Activated T-cell treated with anti-CD3 and anti-CD28 coated beads for 4 hours (primary cell): Measurements from ENCODE around the gene MORF4L1.
"Not testable (repeated sequence)": the region's sequence is repeated elsewhere in the genome, so short reads cannot be mapped to it uniquely, and the experiment has no call there.

Source experiments
- DNase-seq: peaks from one replicate; pipeline ENCODE4 v3.0.0-alpha.2; 2020

Gene MORF4L1

DNA sequence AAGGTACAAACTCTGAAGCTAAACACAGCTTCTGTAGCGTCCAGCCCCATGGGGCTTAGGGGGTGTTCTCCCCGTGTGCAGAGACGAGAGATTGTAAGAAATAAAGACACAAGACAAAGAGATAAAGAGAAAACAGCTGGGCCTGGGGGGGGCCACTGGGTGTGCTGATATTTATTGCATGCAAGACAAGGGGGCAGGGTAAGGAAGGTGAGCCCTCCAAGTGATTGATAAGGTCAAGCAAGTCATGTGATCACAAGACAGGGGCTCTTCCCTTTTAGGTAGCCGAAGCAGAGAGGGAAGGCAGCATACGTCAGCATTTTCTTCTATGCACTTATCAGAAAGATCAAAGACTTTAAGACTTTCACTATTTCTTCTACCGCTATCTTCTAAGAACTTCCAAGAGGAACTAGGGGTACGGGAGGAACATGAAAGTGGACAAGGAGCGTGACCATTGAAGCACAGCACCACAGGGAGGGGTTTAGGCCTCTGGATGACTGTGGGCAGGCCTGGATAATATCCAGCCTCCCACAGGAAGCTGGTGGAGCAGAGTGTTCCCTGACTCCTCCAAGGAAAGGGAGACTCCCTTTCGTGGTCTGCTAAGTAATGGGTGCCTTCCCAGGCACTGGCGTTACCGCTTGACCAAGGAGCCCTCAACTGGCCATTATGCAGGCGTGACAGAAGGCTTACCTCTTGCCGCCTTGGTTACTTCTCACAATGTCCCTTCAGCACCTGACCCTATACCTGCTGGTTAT is 29.8 kb downstream of the MORF4L1 start:
- not testable (repeated sequence) for DNase-seq

DNA sequence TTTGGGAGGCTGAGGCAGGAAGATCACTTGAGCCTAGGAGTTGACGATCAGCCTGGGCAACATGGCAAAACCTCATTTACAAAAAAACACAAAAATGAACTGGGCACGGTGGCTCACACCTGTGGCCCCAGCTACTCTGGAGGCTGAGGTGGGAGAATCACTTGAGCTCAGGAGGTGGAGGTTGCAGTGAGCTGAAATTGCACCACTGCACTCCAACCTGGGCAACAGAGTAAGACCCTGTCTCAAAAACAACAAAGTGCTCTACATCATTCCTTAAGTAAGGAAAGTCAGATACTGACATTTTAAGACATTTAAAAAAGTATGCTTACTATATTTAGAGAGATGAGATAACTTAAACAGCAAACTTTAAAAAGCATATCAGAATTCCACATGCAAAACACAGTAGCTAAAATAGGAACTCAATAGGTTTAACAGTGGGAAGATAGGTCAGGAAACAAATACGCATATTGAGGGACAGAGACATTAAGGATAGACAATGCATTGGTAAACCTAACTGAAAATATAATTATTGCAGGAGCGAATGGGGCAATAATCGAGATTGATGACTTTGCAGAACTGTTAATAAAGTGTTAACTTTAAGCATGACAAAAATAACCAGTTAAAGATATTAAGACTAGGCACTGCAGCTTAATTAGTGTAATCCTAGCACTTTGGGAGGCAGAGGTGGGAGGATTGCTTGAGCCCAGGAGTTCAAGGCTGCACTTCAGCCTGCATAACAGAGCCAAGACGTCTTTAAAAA is 32.1 kb downstream of the MORF4L1 start:
- no peak for DNase-seq

DNA sequence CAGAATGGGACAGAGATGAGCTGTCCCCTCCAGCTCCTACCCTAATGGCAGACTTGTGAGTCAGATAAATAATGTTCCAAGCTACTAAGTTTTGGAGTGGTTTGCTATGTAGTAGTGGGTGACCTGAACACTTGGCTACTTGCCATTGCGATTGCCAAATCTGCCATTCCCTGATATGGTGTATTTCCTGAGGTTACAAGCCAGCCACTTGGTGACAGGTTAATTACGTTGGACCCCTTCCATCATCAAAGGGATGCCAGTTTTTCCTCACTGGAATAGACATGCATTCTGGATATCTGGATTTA is 33.6 kb downstream of the MORF4L1 start:
- DNase-seq = no peak

DNA sequence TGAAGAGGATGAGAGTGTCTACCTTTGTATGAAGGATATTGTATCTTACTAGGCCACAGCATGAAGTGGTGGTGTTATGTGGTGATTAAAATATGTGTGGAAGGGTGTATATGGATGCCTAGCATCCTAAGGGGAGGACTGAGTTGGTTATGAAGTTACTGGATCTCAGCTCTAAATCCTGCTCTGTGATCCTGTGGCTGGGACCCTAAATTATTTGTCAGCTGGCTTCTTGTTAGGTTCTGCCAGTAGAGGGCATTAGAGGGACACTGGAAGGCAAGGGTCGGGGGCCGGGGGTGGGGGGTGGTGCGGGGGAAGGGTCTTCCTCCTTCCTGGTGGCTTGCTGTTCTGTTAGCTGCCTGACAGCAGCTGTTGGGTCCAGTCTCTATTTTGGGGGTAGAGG is 34.9 kb downstream of the MORF4L1 start:
- DNase-seq = no peak

DNA sequence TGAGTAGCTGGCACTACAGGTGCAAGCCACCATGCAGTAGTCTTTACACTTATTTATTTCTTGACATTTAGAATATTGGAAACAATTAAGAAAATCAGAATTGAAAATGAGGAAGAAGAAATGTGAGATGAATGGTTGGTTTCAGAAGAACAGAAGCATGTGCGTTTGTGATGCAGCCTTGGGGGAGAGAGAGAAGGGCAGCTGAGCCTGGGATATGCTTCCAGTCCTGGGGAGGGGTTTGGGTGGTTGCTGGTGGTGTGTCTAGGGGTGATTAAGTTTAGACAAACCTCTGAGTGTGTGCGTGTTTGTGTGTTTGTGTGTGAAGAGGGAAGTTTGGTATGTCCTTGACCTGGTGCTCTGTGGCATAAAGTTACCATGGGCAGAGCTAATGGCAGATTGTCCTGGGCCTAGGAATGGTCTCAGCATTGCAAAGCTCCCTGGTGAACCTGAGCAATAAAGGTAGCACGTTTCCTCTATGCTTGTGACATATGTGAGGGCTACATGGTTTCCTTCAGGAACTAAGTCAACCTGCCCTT is 36.5 kb downstream of the MORF4L1 start:
- DNase-seq = no peak

DNA sequence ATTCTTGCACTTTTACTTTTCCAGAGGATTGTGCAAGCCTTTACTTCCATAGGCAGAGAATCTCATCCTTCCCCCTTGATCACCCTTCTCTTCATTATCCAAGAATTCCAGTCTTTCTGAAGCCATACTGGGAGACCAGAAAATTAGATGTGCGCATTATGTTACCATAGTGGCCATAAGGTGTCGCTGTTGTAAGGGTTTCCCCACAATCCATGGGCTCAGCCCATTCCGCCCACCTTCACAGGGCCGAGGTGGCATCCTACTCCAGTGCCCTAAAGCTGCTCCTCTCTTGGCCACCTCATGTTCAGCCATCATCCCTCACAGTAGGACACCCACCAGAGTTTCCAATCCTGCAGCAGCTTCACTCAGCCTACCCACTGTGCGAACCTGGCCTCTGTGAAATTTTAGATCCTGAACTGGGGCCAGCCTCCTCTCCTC is 37.1 kb downstream of the MORF4L1 start:
- DNase-seq = no peak

DNA sequence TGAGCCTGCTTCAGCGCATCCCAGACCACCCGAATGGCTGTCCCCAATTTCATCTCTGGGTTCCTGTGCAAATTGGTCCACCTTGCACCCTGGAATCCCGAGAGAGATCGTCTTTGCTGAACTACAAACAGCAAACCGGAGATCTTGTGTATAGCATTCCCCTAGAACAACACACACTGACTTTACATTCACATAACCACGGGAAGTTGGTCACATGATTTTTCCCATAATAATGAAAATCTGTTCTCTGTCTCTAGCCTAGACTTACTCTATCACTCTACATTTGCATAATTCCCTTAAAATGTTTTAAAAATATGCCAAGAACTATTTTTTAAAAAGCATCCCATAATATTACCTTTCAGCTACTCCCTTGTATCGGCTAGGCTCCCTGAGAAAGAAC is 37.6 kb downstream of the MORF4L1 start:
- DNase-seq = no peak

DNA sequence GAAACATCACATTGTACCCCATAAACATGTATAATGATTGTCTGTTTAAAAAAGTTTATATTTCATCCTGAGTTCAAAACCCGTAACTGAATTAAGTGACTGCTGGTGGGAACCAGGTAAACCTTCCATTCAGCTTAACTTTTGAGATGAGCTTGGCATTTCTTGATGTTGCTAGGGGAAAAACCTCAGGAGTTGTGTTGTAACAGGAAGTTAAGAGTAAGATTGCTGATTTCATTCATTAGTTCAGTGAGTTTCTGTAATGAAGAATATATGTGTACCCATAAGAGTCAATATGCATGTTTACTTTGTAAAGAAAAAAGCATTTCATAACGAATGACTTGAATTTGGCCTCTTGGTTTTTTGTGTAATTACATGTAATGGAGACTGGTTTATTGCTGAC is 39.6 kb downstream of the MORF4L1 start:
- no peak for DNase-seq

DNA sequence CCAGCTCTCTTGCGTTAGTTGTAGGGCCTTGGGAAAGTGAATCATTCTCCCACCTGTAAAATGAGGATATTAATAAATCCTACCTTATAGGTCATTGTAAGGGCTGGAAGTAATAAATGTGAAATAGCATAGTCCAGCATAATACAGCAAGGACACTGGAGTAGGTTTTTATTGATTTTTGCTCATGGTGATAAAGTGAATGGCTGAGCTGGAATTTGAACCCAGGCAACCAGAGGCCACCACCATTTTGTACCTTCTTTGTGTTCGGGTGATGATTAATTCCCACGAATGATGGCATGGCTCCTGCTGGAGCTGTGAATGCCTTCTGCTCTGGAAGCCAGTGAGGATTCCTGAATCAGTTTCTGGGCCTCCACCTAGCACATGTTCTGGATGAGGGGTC is 40.3 kb downstream of the MORF4L1 start:
- no peak for DNase-seq

DNA sequence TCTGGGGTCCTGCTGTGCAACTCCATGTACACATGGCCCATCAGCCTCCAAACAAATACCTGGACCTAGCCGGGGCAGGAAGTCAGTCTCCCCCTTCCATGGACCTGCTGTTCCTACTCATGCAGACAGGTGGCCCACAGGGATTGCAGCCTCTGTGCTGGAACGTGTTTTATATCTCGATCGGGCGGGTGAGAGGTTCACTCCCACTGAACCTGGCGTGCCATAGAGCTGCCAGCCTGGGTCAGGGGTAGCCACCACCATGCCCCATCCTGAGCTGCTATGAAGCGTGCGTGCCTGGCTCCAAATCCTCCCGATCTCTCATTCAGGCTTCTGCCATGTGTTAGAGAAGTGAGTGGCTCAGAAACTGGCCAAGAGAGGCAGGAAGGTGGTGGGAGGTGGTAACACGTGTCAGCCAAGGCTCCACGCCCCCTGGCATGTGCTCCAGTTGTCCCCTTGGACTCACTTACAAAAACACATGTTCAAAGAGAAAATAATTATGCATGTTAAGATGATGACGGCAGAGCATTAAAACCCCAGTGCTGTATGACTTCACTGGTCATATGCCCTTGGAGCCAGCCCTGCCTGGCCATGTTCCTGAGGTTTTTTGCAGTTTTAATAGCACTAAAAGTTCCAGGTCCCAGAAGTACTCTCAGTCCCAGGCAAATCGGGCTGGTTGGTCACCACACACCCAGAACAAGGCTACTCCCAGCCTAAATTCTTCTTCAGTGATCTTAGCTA is 41.5 kb downstream of the MORF4L1 start:
- no peak for DNase-seq

DNA sequence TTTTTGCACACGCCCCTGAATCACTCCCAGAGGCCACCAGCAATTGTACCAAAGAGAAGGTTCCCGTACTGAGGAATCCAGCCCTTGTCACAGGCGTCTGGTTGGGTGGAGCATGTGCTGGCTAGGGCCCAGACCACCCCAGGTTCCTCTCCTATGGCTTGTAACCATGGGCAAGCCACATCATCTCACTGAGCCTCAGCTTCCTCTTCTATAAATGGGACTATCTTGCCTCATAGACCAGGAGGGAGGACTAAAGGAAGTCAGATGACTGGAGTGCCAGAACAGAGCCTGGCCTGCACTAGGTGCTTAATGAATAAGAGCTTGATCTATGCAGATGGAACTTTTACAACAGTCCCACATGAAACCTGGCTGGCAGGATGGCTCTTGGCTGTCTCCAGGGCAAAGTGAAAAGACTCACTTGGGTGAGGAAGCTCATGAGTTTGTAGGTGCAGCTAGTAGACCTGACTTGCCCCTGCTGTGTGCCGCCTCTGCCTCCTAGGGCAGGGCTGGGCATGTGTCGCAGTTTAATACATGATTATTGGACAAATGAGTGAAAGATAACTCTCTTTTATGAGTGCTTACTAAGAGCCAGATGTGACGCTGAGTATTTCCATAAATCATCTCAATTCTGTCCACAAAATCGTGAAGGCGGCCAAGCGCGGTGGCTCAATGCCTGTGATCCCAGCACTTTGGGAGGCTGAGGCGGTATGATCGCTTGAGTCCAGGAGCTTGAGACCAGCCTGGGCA is 42.8 kb downstream of the MORF4L1 start:
- DNase-seq = no peak

DNA sequence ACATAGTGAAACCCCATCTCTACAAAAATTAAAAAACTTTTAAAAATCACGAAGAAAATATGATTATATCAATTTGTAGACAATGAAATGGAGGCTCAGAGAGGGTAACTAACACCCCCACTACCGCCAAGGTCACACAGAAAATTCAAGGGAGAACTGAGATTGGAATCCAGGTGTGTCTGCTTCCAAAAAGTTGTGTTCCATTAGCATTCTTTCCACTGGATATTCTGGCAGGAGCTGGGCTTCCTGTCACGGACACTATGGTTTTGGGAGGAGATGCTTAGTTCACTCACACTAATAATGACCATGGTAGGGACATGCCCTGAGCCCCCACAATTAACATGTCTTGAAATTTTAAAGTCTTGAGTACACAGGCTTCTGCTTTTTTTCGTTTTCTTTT is 43.4 kb downstream of the MORF4L1 start:
- no peak for DNase-seq

DNA sequence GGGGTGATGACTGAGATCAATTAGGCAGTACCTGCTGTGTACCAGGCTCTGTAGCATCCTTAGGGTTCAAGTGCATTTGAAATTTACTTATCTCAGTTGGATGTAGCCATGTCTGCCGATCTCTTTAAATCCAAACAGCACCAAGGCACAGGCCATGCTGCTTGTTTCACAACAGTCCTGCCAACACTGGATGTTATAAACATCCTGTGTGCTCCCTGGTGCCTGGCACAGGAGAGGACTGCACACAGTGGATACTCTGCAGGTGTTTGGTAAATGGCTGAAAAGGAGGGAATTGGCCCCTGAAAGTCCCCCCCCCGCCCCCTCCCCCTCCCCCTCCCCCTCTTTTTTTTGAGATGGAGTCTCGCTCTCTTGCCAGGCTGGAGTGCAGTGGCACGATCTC is 45.2 kb downstream of the MORF4L1 start:
- no peak for DNase-seq

DNA sequence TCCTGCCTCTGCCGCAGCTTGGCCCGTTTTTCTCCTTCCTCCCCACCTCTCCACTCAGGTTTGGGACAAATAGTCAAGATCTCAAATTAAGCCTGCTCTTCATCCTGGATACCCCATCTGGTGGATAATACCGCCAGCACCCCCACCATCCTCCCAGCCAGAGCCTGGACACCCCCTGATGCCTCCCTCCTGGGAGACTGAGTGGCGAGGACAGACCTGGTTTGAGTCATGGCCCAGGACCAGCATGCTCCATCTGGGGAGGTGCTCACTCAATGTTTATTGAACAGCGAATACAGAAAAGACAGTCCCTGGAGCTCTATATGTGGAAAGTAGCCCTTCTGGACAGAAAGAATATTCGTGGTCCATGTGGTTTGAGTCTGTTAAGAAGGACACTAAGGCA is 48.8 kb downstream of the MORF4L1 start:
- no peak for DNase-seq

DNA sequence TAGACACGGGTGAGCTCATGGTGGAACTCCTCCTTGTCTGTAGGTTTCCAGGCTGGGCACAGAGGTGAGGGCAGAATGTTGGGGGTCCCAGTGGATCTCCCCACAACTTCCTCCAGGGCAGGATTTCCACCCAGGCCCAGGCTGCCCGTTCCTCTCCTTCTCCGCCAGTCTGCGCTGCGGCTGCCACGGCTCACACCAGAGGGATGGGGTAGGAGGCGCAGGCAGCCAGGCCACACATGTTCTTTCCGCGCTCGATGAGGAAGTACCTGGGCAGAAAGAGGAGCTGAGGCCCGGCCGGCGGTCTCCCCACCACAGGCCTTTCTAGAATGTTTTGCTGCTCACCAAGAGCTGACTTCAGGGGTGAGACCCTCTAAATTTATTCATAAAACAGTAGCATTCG is 49.2 kb downstream of the MORF4L1 start:
- no peak for DNase-seq

DNA sequence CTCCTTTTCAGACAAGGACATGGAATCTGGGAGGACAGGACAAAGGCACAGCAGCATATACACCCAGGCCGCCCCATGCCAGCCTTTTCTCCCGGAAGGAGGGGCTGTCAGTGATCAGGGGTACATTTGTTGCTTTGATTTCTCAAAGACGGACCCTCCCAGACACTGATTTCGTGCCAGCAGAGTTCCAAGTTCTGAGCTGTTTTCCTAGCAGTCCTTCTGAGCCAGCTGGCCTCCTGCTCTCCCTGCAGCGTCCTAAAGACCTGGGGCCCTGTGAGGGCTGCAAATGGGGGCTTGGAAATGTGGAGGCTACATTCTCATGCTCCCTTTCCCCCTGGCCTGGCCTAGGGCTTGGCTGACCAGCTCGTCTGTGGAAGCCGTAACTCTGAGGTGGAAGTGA is 49.8 kb downstream of the MORF4L1 start:
- no peak for DNase-seq

DNA sequence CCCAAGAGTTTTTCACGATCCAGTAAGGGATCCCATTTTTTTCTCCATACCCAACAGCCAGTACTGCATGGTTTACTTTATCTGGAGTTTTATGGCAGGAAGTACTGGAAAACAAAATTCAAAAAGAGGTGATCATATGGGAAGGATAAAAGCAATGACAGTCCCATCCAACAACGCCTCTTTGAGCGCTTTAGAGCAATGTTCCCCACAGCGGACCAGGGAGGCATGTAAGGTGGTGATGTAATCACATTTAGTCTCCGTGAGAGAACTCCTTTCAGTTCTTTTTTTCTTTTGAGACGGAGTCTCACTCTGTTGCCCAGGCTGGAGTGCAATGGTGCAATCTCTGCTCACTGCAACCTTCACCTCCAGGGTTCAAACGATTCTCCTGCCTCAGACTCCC is 50.3 kb downstream of the MORF4L1 start:
- DNase-seq = no peak

DNA sequence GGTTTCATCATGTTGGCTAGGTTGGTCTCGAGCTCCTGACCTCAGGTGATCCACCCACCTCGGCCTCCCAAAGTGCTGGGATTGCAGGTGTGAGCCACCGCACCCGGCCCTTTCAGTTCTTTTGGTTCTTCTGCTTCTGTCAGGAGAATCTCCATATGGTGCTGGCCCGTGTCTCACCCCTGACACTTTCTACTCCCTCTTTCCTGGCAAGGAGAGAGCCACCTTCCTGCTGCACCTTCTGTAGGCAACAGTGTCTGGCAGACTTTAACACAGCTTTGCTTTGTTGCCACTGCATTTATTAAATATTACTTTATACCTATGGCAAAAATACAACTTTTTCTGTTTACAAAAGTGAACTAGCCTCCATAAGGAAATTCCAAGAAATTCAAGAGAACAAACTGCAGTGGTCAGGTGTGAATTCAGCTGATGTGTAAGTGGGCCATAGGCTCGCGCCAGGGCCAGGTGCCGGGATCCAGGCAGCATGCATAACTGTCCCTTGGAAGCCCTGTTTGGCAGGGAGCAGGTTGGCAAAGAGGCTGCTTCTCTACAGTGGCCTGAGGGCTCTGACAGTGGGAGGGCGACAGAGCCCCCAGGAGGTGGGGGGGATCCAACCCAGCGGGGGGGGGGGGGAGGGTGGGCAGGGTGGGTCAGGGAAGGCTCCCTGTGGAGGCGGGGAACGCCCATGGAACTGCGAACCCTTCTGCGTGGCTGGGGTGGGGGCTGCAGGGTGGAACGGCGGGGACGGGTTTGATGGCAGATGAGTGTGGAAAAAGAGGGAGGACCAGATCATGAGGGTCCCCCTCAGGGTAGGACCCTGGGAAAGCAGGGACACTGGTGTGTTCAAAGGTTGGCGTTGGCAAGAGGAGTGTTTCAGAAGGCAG is 51.0 kb downstream of the MORF4L1 start:
- no peak for DNase-seq

DNA sequence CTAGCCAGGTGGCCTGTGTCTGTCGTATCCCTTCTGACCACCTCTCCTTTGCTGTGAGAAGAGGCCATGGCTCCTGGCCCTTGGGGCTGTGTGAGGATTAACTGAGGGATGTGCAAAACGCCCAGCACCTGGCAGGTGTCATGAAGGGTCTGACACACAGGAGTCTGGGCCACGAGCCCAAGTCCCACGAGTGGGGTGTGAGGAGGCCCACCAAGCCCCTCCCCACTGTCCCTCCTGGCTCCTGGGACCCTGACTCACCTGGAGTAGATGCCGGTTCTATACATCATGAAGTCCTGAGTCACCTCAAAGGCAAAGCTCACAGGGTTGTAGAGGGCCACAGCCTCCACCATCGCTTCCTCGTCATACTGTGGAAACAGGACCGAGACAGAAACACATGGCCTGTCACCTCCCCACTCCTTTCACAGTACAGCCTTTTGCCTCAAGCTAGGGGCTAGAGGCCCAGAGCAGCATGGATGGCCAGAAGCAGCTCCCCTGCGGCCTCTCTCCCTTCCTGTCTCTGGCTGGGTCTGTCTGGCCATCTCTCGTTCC is 52.5 kb downstream of the MORF4L1 start:
- DNase-seq = no peak

DNA sequence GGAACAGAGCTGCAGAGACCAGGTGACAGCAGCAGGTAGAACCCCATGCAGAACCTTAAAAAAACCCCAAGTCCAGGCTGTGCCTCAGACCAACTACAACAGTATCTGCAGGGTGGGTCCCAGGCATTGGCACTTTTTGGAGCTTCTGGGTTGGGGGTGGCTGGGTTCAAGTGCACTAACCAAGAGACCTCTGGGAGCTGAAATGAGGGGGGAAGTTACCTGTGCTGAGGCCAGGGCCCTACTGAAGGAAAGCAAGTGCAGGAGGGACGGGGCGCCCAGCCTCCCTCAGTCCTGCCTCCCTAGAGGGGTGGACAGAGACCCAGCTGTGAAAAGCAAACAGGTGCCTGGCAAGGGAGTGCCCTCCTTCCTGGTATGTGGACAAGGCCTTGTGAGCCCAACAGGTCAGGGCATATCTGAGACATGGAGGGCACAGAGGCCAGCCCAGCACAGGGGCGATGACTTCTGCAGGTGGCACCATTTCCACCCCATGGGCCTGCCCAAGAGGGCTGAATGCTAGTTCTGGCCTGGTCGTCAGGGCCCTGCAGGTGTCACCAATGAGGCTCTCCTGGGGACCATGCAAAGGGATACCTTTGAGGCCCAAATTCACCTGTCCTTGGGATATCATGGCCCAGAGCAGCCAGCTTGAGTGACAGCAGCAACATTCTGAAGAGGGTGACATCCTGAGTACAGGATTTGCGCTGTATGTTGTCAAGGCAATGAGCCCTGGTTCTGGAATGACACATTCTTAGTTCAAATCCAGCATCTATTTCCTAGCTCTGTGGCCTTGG is 53.5 kb downstream of the MORF4L1 start:
- DNase-seq = no peak
